ENCODE results near the gene ATP9B. TPM values are rescaled to one million over a fixed set of nuclear protein-coding genes. Genes with fewer than 3 reads are reported as not detected.

The ATP9B gene
- total RNA-seq, 1 donor from 2014 or later: 15.8 TPM

GRCh38 chr18:79385708-79386341 lies 316.6 kb downstream of the ATP9B start:
- Mint-ChIP-seq H3K36me3 (ENCODE audit: low read depth) (no peaks in the 10 kb centered on the region), H3K4me1 (ENCODE audit: low read depth) (no peaks in the 10 kb centered on the region), H3K4me3 (ENCODE audit: unreplicated experiment) (no peak overlapping the region), H3K27me3 (ENCODE audit: low read depth) (peaks cover 21% of the 10 kb centered on the region), H3K27ac (ENCODE audit: unreplicated experiment) (no peak overlapping the region), H3K9me3 (ENCODE audit: low read depth) (no peaks in the 10 kb centered on the region)
- no peak for DNase-seq (ENCODE audit: low spot score)
- TF ChIP-seq CTCF (IDR thresholded peaks at IDR 0.05): no peak

- H3K9me3 Mint-ChIP-seq (ENCODE audit: low read depth): no peaks in the 10 kb centered on the region
- TF ChIP-seq CTCF (IDR thresholded peaks at IDR 0.05): no peak
- no peak for DNase-seq (ENCODE audit: low spot score)
- no peaks in the 10 kb centered on the region for H3K36me3 Mint-ChIP-seq (ENCODE audit: low read depth)
- H3K27ac Mint-ChIP-seq (ENCODE audit: unreplicated experiment): no peak overlapping the region
- H3K4me1 Mint-ChIP-seq (ENCODE audit: low read depth): no peaks in the 10 kb centered on the region
- no peak overlapping the region for H3K4me3 Mint-ChIP-seq (ENCODE audit: unreplicated experiment)
- peaks cover 21% of the 10 kb centered on the region for H3K27me3 Mint-ChIP-seq (ENCODE audit: low read depth)
Measured at GRCh38 chr18:79386547-79386946, 317.4 kb downstream of the ATP9B start.

- Mint-ChIP-seq H3K4me1 (ENCODE audit: low read depth) (no peaks in the 10 kb centered on the region), H3K27me3 (ENCODE audit: low read depth) (peaks cover 21% of the 10 kb centered on the region), H3K4me3 (ENCODE audit: unreplicated experiment) (no peak overlapping the region), H3K27ac (ENCODE audit: unreplicated experiment) (no peak overlapping the region), H3K36me3 (ENCODE audit: low read depth) (no peaks in the 10 kb centered on the region), H3K9me3 (ENCODE audit: low read depth) (no peaks in the 10 kb centered on the region)
- TF ChIP-seq CTCF (IDR thresholded peaks at IDR 0.05): no peak
- no peak for DNase-seq (ENCODE audit: low spot score)
Measured at GRCh38 chr18:79387214-79387613, 318.0 kb downstream of the ATP9B start.

GRCh38 chr18:79387615-79388014 lies 318.4 kb downstream of the ATP9B start:
- Mint-ChIP-seq H3K36me3 (ENCODE audit: low read depth) (no peaks in the 10 kb centered on the region), H3K4me1 (ENCODE audit: low read depth) (no peaks in the 10 kb centered on the region), H3K27ac (ENCODE audit: unreplicated experiment) (no peak overlapping the region), H3K9me3 (ENCODE audit: low read depth) (no peaks in the 10 kb centered on the region), H3K27me3 (ENCODE audit: low read depth) (peaks cover 21% of the 10 kb centered on the region), H3K4me3 (ENCODE audit: unreplicated experiment) (no peak overlapping the region)
- no peak for DNase-seq (ENCODE audit: low spot score)
- no peak for TF ChIP-seq CTCF (IDR thresholded peaks at IDR 0.05)

- Mint-ChIP-seq H3K4me3 (ENCODE audit: unreplicated experiment) (no peak overlapping the region), H3K9me3 (ENCODE audit: low read depth) (no peaks in the 10 kb centered on the region), H3K36me3 (ENCODE audit: low read depth) (no peaks in the 10 kb centered on the region), H3K27me3 (ENCODE audit: low read depth) (peaks cover 21% of the 10 kb centered on the region), H3K4me1 (ENCODE audit: low read depth) (peaks cover 3% of the 10 kb centered on the region), H3K27ac (ENCODE audit: unreplicated experiment) (no peak overlapping the region)
- no peak for DNase-seq (ENCODE audit: low spot score)
- TF ChIP-seq CTCF (IDR thresholded peaks at IDR 0.05): no peak
Measured at GRCh38 chr18:79388043-79388442, 318.8 kb downstream of the ATP9B start.

All from chondrocyte (in vitro differentiated cells).